GM23338 (cell line): ENCODE results near the gene JARID2. TPM values are rescaled to one million over a fixed set of nuclear protein-coding genes. Genes with fewer than 3 reads are reported as not detected.

ENCODE experiments used
- ATAC-seq: fragments of 200-7000 bp; cut with Tn5 transposase; 3 replicates; pipeline ENCODE4 v1.9.1; 2020
- DNase-seq: peaks from one replicate; pipeline ENCODE4 v3.0.0-alpha.2; 2015; ENCODE audit warnings: low spot score
- H2AFZ ChIP-seq: fragments of 200-600 bp; sonication (generic); 2 replicates; pipeline ENCODE4 v1.8.0; 2016; ENCODE audit warnings: antibody characterized with exemption, mild to moderate bottlenecking, moderate library complexity
- H3F3A ChIP-seq: fragments of 200-600 bp; sonication (generic); replicated peaks from 2 replicates; pipeline ENCODE4 v1.8.0; 2017; ENCODE audit warnings: antibody characterized with exemption, mixed run types, low read depth
- H3K27ac ChIP-seq: fragments of 200-600 bp; sonication (generic); 2 replicates; pipeline ENCODE4 v1.6.1; 2016; ENCODE audit warnings: low read depth
- H3K27me3 ChIP-seq: fragments of 200-600 bp; sonication (generic); 2 replicates; pipeline ENCODE4 v1.8.0; 2016; ENCODE audit warnings: mild to moderate bottlenecking, mixed run types, moderate library complexity; ENCODE audit not compliant: insufficient read depth
- H3K36me3 ChIP-seq: fragments of 200-600 bp; sonication (generic); 2 replicates; pipeline ENCODE4 v1.8.0; 2016; ENCODE audit warnings: mild to moderate bottlenecking; ENCODE audit not compliant: insufficient read depth
- H3K4me1 ChIP-seq: fragments of 200-600 bp; sonication (generic); 2 replicates; pipeline ENCODE4 v1.8.0; 2016; ENCODE audit warnings: mild to moderate bottlenecking, moderate library complexity; ENCODE audit not compliant: insufficient read depth
- H3K4me2 ChIP-seq: fragments of 200-600 bp; sonication (generic); 2 replicates; pipeline ENCODE4 v1.7.1; 2017; ENCODE audit warnings: mixed run types
- H3K4me3 ChIP-seq: fragments of 200-600 bp; sonication (generic); 2 replicates; pipeline ENCODE4 v1.6.1; 2016; ENCODE audit warnings: mixed run types
- H3K79me2 ChIP-seq: fragments of 200-600 bp; sonication (generic); replicated peaks from 2 replicates; pipeline ENCODE4 v1.8.0; 2017; ENCODE audit warnings: mild to moderate bottlenecking; ENCODE audit not compliant: insufficient read depth
- H3K9me2 ChIP-seq: fragments of 200-600 bp; sonication (generic); 2 replicates; pipeline ENCODE4 v1.8.0; 2017; ENCODE audit not compliant: insufficient read depth
- H4K20me1 ChIP-seq: fragments of 200-600 bp; sonication (generic); replicated peaks from 2 replicates; pipeline ENCODE4 v1.8.0; 2017; ENCODE audit warnings: mild to moderate bottlenecking; ENCODE audit not compliant: insufficient read depth
- H3K27ac Mint-ChIP-seq: 2 replicates; pipeline ENCODE4 v1.8.0; 2020; ENCODE audit warnings: inconsistent platforms, mild to moderate bottlenecking, moderate library complexity, mixed read lengths
- H3K27me3 Mint-ChIP-seq: 3 replicates; pipeline ENCODE4 v1.8.0; 2022; ENCODE audit warnings: low read depth, mild to moderate bottlenecking, moderate library complexity, mixed read lengths, inconsistent platforms; ENCODE audit not compliant: insufficient read depth, poor library complexity
- H3K36me3 Mint-ChIP-seq: 3 replicates; pipeline ENCODE4 v1.8.0; 2021; ENCODE audit warnings: low read depth, mild to moderate bottlenecking, inconsistent platforms, moderate library complexity, mixed read lengths
- H3K4me1 Mint-ChIP-seq: 3 replicates; pipeline ENCODE4 v1.8.0; 2020; ENCODE audit warnings: mild to moderate bottlenecking, inconsistent platforms, mixed read lengths
- H3K4me3 Mint-ChIP-seq: 3 replicates; pipeline ENCODE4 v1.8.0; 2021; ENCODE audit warnings: moderate library complexity, mild to moderate bottlenecking, inconsistent platforms, mixed read lengths
- H3K9me3 Mint-ChIP-seq: 3 replicates; pipeline ENCODE4 v1.8.0; 2020; ENCODE audit warnings: moderate library complexity, mild to moderate bottlenecking, inconsistent platforms, mixed read lengths
- CREB1 ChIP-seq: fragments of 250-450 bp; sonication (Bioruptor Pico); IDR thresholded peaks from 2 replicates; pipeline ENCODE4 v1.5.0; 2020; ENCODE audit warnings: low read depth, mild to moderate bottlenecking, moderate library complexity
- EZH2 ChIP-seq: fragments of 200-600 bp; sonication (generic); IDR thresholded peaks from one replicate; pipeline ENCODE4 v1.8.0; 2017; ENCODE audit warnings: antibody characterized with exemption, mild to moderate bottlenecking, low read depth; ENCODE audit not compliant: unreplicated experiment
- JUNB ChIP-seq: IDR thresholded peaks from one replicate; pipeline ENCODE4 v1.6.1; 2016; ENCODE audit warnings: antibody characterized with exemption; ENCODE audit not compliant: unreplicated experiment
- REST ChIP-seq: IDR thresholded peaks from one replicate; pipeline ENCODE4 v1.6.1; 2018; ENCODE audit warnings: antibody characterized with exemption; ENCODE audit not compliant: unreplicated experiment
- ZNF462 ChIP-seq: fragments of 250-450 bp; sonication (Bioruptor Pico); IDR thresholded peaks from 2 replicates; pipeline ENCODE4 v1.5.0; 2020; ENCODE audit warnings: mild to moderate bottlenecking, moderate library complexity
- polyA plus RNA-seq: library from polyadenylated mRNA; unstranded; fragments of >200 nt; fragmentation: Nextera tagmentation; extraction: Ambion mirVana; gene quantifications from 2 replicates; pipeline ENCODE4 v1.2.1, GENCODE V29; 2016
- total RNA-seq: library from RNA; depleted of rRNA; stranded (reverse); fragments of >200 nt; shearing (Covaris generic); gene quantifications from 2 replicates; pipeline ENCODE4 v1.2.3, GENCODE V29; 2014
- TF ChIP-seq, protein P1 (sequence below), 2 experiments: fragments of 200-600 bp in 1 of 2; sonication (generic) in 1 of 2; conservative IDR thresholded peaks; 2 replicates each; pipeline versions ENCODE4 v1.5.1 to v1.6.1; 2016 to 2017; ENCODE audit warnings: antibody characterized with exemption in 2 of 2, low read depth in 2 of 2, mild to moderate bottlenecking in 2 of 2, moderate library complexity in 1 of 2

Gene JARID2
- total and polyA plus RNA-seq, 2 experiments from 2014 or later, result 92.8 to 196 TPM

GRCh38 chr6:15476631-15477380 lies 230.9 kb downstream of the JARID2 start:
- no peak overlapping the region for H3K4me3 Mint-ChIP-seq
- H3K4me1 Mint-ChIP-seq, result peaks cover 91% of the 10 kb centered on the region
- DNase-seq (no peak), ATAC-seq (no peak)
- H2AFZ ChIP-seq, result no peak overlapping the region
- TF ChIP-seq JUNB, result no peak
- TF ChIP-seq EZH2, result no peak
- no peak for TF ChIP-seq CREB1 (CRISPR knock-in tag)
- TF ChIP-seq REST, result no peak
- TF ChIP-seq, protein P1, sequence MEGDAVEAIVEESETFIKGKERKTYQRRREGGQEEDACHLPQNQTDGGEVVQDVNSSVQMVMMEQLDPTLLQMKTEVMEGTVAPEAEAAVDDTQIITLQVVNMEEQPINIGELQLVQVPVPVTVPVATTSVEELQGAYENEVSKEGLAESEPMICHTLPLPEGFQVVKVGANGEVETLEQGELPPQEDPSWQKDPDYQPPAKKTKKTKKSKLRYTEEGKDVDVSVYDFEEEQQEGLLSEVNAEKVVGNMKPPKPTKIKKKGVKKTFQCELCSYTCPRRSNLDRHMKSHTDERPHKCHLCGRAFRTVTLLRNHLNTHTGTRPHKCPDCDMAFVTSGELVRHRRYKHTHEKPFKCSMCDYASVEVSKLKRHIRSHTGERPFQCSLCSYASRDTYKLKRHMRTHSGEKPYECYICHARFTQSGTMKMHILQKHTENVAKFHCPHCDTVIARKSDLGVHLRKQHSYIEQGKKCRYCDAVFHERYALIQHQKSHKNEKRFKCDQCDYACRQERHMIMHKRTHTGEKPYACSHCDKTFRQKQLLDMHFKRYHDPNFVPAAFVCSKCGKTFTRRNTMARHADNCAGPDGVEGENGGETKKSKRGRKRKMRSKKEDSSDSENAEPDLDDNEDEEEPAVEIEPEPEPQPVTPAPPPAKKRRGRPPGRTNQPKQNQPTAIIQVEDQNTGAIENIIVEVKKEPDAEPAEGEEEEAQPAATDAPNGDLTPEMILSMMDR (conservative IDR thresholded peaks at IDR 0.05; ENCODE audit: low read depth in 2 of 2), result no peak
- TF ChIP-seq ZNF462 (CRISPR knock-in tag), result no peak
- no peaks in the 10 kb centered on the region for H3K9me3 Mint-ChIP-seq
- no peak overlapping the region for H3K4me3 ChIP-seq
- H3K27ac Mint-ChIP-seq, result peak overlapping the region; percentile 62; the same call in 1 of the 2 replicates
- peaks cover 89% of the 10 kb centered on the region for H3K4me1 ChIP-seq
- peaks cover 14% of the 10 kb centered on the region for H3K36me3 ChIP-seq
- peaks cover 50% of the 10 kb centered on the region for H3K36me3 Mint-ChIP-seq
- H3K27me3 ChIP-seq, result no peaks in the 10 kb centered on the region
- peaks cover 45% of the 10 kb centered on the region for H3K27me3 Mint-ChIP-seq
- no peak overlapping the region for H3K27ac ChIP-seq
- H3K79me2 ChIP-seq, result peaks cover 100% of the 10 kb centered on the region
- H4K20me1 ChIP-seq, result peaks cover 99% of the 10 kb centered on the region
- no peaks in the 10 kb centered on the region for H3K9me2 ChIP-seq
- H3F3A ChIP-seq, result peaks cover 11% of the 10 kb centered on the region; the same call in 1 of the 2 replicates
- H3K4me2 ChIP-seq, result peak overlapping the region; percentile 5; the same call in 1 of the 2 replicates
